Measurements from ENCODE around the gene PIAS4. TPM values are rescaled to one million over a fixed set of nuclear protein-coding genes. Genes with fewer than 3 reads are reported as not detected.

PIAS4 gene
- total and polyA plus RNA-seq, 9 of the 15 experiments (the other 6 are each of a cell fraction or from before 2014, with no cell fraction given): 0.27 to 34.9 (median 14.4) TPM

- TSS peak; percentile 41 for BruUV-seq (replicated peaks)
- in situ Hi-C loops (cut with MboI) (no loop called here), intact Hi-C loops (cut with micrococcal nuclease) (no loop called here)
- Histone ChIP-seq H3K9ac (ENCODE audit: insufficient read depth in 1 of 2, low read depth in 2 of 2, low read length in 2 of 2) (peak overlapping the region in 1 of 2 experiments; percentile 59; a peak in 2 of 4 replicates), H3K79me2 (ENCODE audit: control insufficient read depth, insufficient read depth, low read length) (peaks cover 44% of the 10 kb centered on the region), H3K4me2 (ENCODE audit: insufficient read depth, low read length) (no peak overlapping the region), H3K4me3 (no peak overlapping the region), H3K27me3 (ENCODE audit: control insufficient read depth in 2 of 2, insufficient read depth in 2 of 2, low read length in 2 of 2) (no peaks in the 10 kb centered on the region), H3K9me1 (ENCODE audit: control insufficient read depth, insufficient read depth, low read length) (peaks cover 19% of the 10 kb centered on the region), H3K4me1 (replicated peaks in 1 of 2; ENCODE audit: control insufficient read depth in 2 of 2, insufficient read depth in 2 of 2, low read length in 2 of 2) (peaks cover 0 to 47% of the 10 kb centered on the region in 2 experiments; a peak in 2 of 5 replicates), H3K27ac (ENCODE audit: extremely low read depth, low read depth, low read length) (no peak overlapping the region), H3K36me3 (ENCODE audit: control insufficient read depth, insufficient read depth, low read length) (peaks cover 67% of the 10 kb centered on the region), H3K9me3 (replicated peaks; ENCODE audit: control insufficient read depth, insufficient read depth, low read depth, low read length) (no peaks in the 10 kb centered on the region), H4K20me1 (replicated peaks; ENCODE audit: control insufficient read depth, insufficient read depth, low read length) (peaks cover 57% of the 10 kb centered on the region), H2AFZ (ENCODE audit: low read depth, low read length) (no peak overlapping the region)
- ChIA-PET POLR2A (interaction anchor here (0.6 to 9.7 kb wide), 4 partner anchors 7 to 14 kb away, joined by 3 to 215 read pairs (median 26); partner anchors contain the start of genes DAPK3 and EEF2), CTCF (ENCODE audit: low intra/inter-chr PET ratio) (no interaction called here)
- ATAC-seq (peak; percentile 1; the same call in 2 of the 3 replicates), FAIRE-seq (no peak), DNase-seq (ENCODE audit: extremely low read depth in 1 of 4, low spot score in 3 of 4) (peak in 1 of 4 experiments; percentile 23)
- 92% methylated on average over 27 of the region's 29 CpGs for WGBS (ENCODE audit: insufficient coverage, low coverage, missing lambda C conversion rate)
- TF ChIP-seq AFF4 (CRISPR knock-in tag; IDR thresholded peaks at IDR 0.05) (peak; percentile 38; the same call in 1 of the 2 replicates), POLR2AphosphoS5 (IDR thresholded peaks at IDR 0.05; ENCODE audit: control insufficient read depth, insufficient read depth, low read depth, low read length) (peak; percentile 66), ZFX (CRISPR knock-in tag; IDR thresholded peaks at IDR 0.05) (peak; percentile 7; the same call in 1 of the 2 replicates), NRF1 (conservative IDR thresholded peaks at IDR 0.05 in 1 of 2, IDR thresholded peaks at IDR 0.05 in 1 of 2) (no peak), MLX (CRISPR knock-in tag; conservative IDR thresholded peaks at IDR 0.05) (0 out of 4 replicates have a peak, but pooled peaks of 1 of the 2 experiments have one; percentile 28), SUPT5H (IDR thresholded peaks at IDR 0.05) (peak; percentile 39), CBX2 (IDR thresholded peaks at IDR 0.05; ENCODE audit: insufficient read depth, low read length, poor library complexity, severe bottlenecking) (no peak), CEBPB (tag; IDR thresholded peaks at IDR 0.05) (no peak), POLR2G (IDR thresholded peaks at IDR 0.05; ENCODE audit: low read depth, low read length) (peak; percentile 77), HES1 (IDR thresholded peaks at IDR 0.05; ENCODE audit: low read depth) (no peak), MYNN (IDR thresholded peaks at IDR 0.05) (0 out of 2 replicates have a peak, but pooled peaks have one; percentile 6), MYNN (CRISPR knock-in tag; IDR thresholded peaks at IDR 0.05) (no peak), LCOR (CRISPR knock-in tag; IDR thresholded peaks at IDR 0.05) (0 out of 2 replicates have a peak, but pooled peaks have one; percentile 14), SRSF7 (optimal IDR thresholded peaks at IDR 0.05; ENCODE audit: low read depth, low read length) (no peak), CREB1 (IDR thresholded peaks at IDR 0.05) (no peak), CREB1 (CRISPR knock-in tag; IDR thresholded peaks at IDR 0.05) (peak; percentile 11; the same call in 1 of the 2 replicates), SP1 (CRISPR knock-in tag; IDR thresholded peaks at IDR 0.05) (peak; percentile 25; the same call in 1 of the 2 replicates)
These were observed 30.9 kb upstream of the PIAS4 start for GRCh38 chr19:3976495-3977241.
